Measurements from ENCODE around the gene OR10A2. TPM values are rescaled to one million over a fixed set of nuclear protein-coding genes. Genes with fewer than 3 reads are reported as not detected.

The OR10A2 gene, protein sequence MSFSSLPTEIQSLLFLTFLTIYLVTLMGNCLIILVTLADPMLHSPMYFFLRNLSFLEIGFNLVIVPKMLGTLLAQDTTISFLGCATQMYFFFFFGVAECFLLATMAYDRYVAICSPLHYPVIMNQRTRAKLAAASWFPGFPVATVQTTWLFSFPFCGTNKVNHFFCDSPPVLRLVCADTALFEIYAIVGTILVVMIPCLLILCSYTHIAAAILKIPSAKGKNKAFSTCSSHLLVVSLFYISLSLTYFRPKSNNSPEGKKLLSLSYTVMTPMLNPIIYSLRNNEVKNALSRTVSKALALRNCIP
- not detected for total RNA-seq

DNA sequence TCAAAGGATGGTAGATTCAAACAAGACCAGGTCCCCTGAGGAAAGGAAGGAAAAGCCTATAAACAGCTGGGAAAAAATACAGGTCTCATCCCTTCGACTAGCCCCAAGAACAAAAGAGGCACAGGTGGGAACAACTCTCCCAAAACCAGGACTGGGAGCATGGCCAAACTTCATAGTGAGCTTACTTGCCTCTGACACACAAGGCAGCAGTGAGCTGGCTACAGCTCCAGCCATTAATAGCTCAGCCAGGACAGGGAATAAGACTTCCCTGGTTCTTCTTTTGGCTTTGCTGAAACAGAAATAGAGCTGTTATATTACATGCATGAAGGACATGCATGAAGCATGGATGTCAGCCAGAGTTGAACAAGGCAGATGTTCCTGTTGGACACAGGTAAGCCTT is at the start of gene OR10A2:
OR10A2 (plus strand) TSS at position 97 of the 400 bp plus-strand sequence. CDS start 6,698 bp downstream, outside the sequence.
- Histone ChIP-seq H3K9me3 (no peaks in the 10 kb centered on the region), H3K27ac (no peak within 1 kb of the TSS), H3K36me3 (no peaks in the 10 kb centered on the region), H3K4me1 (no peaks in the 10 kb centered on the region), H3K4me3 (no peak within 1 kb of the TSS), H3K27me3 (no peaks in the 10 kb centered on the region)
- TF ChIP-seq, protein P1, sequence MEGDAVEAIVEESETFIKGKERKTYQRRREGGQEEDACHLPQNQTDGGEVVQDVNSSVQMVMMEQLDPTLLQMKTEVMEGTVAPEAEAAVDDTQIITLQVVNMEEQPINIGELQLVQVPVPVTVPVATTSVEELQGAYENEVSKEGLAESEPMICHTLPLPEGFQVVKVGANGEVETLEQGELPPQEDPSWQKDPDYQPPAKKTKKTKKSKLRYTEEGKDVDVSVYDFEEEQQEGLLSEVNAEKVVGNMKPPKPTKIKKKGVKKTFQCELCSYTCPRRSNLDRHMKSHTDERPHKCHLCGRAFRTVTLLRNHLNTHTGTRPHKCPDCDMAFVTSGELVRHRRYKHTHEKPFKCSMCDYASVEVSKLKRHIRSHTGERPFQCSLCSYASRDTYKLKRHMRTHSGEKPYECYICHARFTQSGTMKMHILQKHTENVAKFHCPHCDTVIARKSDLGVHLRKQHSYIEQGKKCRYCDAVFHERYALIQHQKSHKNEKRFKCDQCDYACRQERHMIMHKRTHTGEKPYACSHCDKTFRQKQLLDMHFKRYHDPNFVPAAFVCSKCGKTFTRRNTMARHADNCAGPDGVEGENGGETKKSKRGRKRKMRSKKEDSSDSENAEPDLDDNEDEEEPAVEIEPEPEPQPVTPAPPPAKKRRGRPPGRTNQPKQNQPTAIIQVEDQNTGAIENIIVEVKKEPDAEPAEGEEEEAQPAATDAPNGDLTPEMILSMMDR (IDR thresholded peaks at IDR 0.05): no peak
- TF ChIP-seq POLR2A (IDR thresholded peaks at IDR 0.05): no peak
- DNase-seq: no peak
- intact Hi-C loops (cut with DNase I; ENCODE audit: low total_unique reads): no loop called here

DNA sequence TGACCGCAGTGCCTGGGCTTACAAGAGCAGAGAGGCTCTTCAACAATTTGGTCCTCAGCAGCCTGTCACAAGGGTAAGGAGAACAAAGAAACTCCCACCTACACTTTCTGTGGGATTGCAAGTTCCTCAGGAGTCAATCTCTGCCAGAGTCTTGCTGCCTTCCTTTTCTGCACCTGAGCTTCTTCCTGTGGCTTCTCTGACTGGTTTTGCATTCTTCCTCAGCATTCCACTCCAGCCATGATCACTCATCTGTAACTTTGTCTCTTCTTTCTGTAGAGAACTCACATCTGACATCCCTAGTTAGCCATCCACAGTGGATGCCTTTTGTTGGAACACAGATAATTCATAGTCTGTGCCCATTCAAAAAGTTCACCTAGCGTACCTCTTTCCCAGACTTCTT is 49.2 kb upstream of the OR10A2 start:
- intact Hi-C loops (cut with DNase I; ENCODE audit: low total_unique reads): no loop called here
- Histone ChIP-seq H3K36me3 (no peaks in the 10 kb centered on the region), H3K27ac (no peak overlapping the region), H3K9me3 (no peaks in the 10 kb centered on the region), H3K4me1 (no peaks in the 10 kb centered on the region), H3K27me3 (no peaks in the 10 kb centered on the region), H3K4me3 (no peak overlapping the region)
- DNase-seq: no peak
- TF ChIP-seq POLR2A (IDR thresholded peaks at IDR 0.05): no peak
- TF ChIP-seq, protein P1 (IDR thresholded peaks at IDR 0.05): no peak

DNA sequence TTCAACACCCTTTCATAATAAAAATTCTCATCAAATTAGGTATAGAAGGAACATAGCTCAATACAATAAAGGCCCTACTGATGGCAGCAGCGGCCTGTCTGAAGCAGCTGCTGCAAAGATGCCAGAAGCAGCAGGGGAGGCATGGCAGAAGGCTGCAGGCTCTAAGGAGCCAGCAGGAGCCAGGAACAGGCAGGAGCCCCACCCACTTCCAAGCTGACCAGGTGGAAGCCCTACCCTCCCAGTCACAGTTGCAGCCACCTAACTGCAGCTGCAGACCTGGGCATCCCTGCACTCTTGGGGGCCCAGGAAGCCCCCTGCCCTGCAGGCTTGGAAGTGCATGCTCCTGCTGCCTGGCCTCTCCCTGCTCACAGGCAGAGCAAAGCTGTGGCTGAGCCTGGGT is 45.2 kb upstream of the OR10A2 start:
- H3K4me1 ChIP-seq: no peaks in the 10 kb centered on the region
- H3K9me3 ChIP-seq: no peaks in the 10 kb centered on the region
- no peak for TF ChIP-seq POLR2A (IDR thresholded peaks at IDR 0.05)
- TF ChIP-seq, protein P1 (IDR thresholded peaks at IDR 0.05): no peak
- H3K27ac ChIP-seq: no peak overlapping the region
- no peaks in the 10 kb centered on the region for H3K27me3 ChIP-seq
- no peaks in the 10 kb centered on the region for H3K36me3 ChIP-seq
- intact Hi-C loops (cut with DNase I; ENCODE audit: low total_unique reads): no loop called here
- no peak for DNase-seq
- no peak overlapping the region for H3K4me3 ChIP-seq

DNA sequence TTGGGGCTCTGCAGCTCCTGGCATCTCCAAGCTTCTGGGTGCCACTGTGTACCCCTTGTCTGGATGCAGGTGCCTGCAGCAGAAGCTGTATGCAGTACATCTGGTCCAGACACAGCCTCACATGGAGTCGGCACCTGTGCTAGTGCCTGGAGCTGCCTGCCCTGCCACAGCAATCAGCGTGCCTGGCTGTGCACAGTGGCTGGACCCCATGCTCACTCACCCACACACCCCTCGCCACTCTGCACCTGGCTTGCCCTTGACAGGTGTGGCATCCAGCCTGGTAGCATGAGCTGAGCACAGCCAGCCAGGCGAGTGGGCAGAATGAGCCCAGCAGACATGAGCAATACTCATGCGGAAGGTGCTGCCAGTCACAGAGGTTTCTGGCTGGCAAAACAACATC is 43.9 kb upstream of the OR10A2 start:
- no peaks in the 10 kb centered on the region for H3K9me3 ChIP-seq
- TF ChIP-seq, protein P1 (IDR thresholded peaks at IDR 0.05): no peak
- TF ChIP-seq POLR2A (IDR thresholded peaks at IDR 0.05): no peak

DNA sequence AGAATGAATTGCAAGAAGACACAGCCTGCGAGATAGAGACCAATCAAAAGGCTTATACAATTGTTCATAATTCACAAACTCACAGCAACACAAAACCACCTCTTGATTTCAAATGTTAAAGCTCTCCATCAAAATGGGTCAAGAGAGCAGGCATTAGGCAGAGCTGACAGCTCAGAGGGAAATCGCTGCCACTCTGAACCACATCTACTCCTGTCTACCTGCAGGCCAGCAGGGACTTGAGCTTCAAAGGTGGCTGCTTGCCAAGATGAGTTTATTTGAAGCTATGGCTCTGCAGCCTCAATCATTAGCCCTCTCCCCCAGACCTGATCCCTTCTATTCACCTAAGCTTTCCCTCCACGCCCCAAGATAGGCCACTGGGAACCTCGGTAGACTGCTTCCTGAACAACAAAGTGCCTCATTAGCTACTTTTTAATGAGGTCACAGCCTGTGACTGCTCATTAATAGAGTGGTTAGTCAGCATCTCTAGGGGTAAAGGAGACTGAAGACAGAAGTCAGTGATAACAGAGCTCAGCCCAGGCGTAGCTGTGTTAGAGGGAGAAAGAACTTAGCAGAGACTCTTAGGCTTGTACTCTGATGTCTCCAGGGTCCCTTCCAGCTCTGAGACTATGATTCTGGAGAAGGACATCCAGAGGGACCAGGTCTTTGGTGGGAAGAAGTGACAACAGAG is 38.6 kb upstream of the OR10A2 start:
- no peaks in the 10 kb centered on the region for H3K9me3 ChIP-seq
- intact Hi-C loops (cut with DNase I; ENCODE audit: low total_unique reads): no loop called here
- H3K36me3 ChIP-seq: no peaks in the 10 kb centered on the region
- DNase-seq: no peak
- no peaks in the 10 kb centered on the region for H3K27me3 ChIP-seq
- H3K27ac ChIP-seq: no peak overlapping the region
- TF ChIP-seq, protein P1 (IDR thresholded peaks at IDR 0.05): no peak
- TF ChIP-seq POLR2A (IDR thresholded peaks at IDR 0.05): no peak
- no peaks in the 10 kb centered on the region for H3K4me1 ChIP-seq
- H3K4me3 ChIP-seq: no peak overlapping the region

More for the DNA sequence above, 43.9 kb upstream of the OR10A2 start:
- no peaks in the 10 kb centered on the region for H3K27me3 ChIP-seq
- intact Hi-C loops (cut with DNase I; ENCODE audit: low total_unique reads): no loop called here
- no peak overlapping the region for H3K27ac ChIP-seq
- no peak overlapping the region for H3K4me3 ChIP-seq
- DNase-seq: no peak
- no peaks in the 10 kb centered on the region for H3K4me1 ChIP-seq
- no peaks in the 10 kb centered on the region for H3K36me3 ChIP-seq

All from uterus (tissue), 4 donors.